ENCODE results near the gene AGT. TPM values are rescaled to one million over a fixed set of nuclear protein-coding genes. Genes with fewer than 3 reads are reported as not detected.
"Not testable (repeated sequence)": the region's sequence is repeated elsewhere in the genome, so short reads cannot be mapped to it uniquely, and the experiment has no call there.

AGT gene
- total RNA-seq, 1 experiment from 2014 or later, result not detected

DNA sequence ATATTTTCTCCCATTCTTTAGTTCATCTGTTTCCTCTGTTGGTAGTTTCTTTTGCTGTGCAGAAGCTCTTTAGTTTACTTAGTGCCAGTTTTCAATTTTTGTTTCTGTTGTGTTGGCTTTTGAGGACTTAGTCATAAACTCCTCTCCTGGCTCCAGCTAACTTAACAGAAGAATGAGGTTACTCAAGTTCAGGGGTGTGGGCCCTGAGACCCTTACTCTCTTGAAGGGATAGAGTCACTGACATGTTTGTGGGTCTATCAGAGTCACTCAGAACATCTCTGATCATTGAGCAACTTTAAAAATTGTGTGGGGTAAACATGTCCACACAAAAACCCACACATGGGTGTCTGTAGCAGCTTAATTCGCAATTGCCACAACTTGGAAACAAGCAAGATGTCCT, 14.2 kb downstream of the AGT start:
- no peak for DNase-seq (ENCODE audit: low read depth)
- in situ Hi-C loops (cut with HindIII; ENCODE audit: low pct_unique_long_range_greater_than_20kb, low sequenced_read_pairs), result no loop called here

- in situ Hi-C loops (cut with HindIII; ENCODE audit: low pct_unique_long_range_greater_than_20kb, low sequenced_read_pairs); DNase-seq (ENCODE audit: low read depth): not testable (repeated sequence)
Observed at GRCh38 chr1:230698964-230699363, 15.0 kb downstream of the AGT start.

GRCh38 chr1:230698130-230698529, 15.8 kb downstream of the AGT start:
- in situ Hi-C loops (cut with HindIII; ENCODE audit: low pct_unique_long_range_greater_than_20kb, low sequenced_read_pairs), result no loop called here
- DNase-seq (ENCODE audit: low read depth), result no peak

DNA sequence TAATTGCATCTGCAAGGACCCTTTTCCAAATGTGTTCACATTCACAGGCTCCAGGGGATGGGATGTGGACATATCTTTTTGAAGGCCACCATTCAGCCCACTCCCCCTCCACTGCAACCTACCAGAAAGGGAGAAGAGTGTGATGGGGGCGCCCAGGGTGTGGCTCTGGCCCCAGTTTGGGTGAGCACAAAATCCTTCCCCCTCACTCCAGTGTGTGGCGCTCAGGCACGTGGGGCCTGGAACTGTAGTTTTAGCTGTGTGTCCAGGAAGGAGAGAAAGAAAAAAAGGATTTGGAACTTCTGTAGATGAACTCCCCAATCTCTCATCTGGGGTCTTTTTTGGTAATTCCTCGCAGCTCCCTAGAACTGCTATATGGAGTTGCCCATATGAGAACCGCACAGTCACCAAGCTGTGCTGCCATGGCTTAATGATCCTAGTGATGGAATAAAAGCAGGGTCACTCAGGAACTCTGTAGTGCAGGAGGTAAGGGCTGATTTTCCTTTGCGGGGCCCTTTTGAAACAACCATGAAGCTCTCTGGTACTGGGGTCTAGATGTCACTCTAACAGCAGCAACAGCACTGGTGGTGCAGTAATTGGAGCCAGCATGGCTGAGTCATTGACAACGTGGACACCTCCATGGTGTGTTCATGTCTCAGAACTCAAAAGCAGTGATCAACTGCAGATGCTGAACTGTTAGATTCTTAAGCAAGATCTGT, 17.0 kb downstream of the AGT start:
- in situ Hi-C loops (cut with HindIII; ENCODE audit: low pct_unique_long_range_greater_than_20kb, low sequenced_read_pairs), result no loop called here
- no peak for DNase-seq (ENCODE audit: low read depth)

DNA sequence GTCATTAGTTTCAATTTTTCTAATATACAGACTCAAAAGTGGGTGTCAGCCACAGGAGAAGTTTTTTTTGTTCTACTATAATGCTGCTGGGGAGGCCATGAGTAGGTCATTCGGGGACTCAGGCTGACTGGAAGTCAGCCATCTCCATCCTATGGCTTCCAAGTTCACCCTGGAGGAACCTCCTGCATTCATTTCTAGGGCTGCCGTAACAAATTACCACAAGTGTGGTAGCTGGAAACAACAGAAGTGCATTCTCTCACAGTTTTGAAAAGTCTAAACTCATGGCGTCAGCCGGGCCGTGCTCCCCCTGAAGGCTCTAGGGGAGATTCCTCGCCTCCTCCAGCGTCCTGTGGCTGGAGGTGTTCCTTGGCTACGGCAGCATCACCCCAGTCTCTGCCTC, 17.7 kb downstream of the AGT start:
- in situ Hi-C loops (cut with HindIII; ENCODE audit: low pct_unique_long_range_greater_than_20kb, low sequenced_read_pairs), result no loop called here
- DNase-seq (ENCODE audit: low read depth), result no peak

- in situ Hi-C loops (cut with HindIII; ENCODE audit: low pct_unique_long_range_greater_than_20kb, low sequenced_read_pairs), result no loop called here
- no peak for DNase-seq (ENCODE audit: low read depth)
Observed at GRCh38 chr1:230694991-230695390, 18.9 kb downstream of the AGT start.

GRCh38 chr1:230694464-230694863, 19.5 kb downstream of the AGT start:
- in situ Hi-C loops (cut with HindIII; ENCODE audit: low pct_unique_long_range_greater_than_20kb, low sequenced_read_pairs), result no loop called here
- DNase-seq (ENCODE audit: low read depth), result no peak

DNA sequence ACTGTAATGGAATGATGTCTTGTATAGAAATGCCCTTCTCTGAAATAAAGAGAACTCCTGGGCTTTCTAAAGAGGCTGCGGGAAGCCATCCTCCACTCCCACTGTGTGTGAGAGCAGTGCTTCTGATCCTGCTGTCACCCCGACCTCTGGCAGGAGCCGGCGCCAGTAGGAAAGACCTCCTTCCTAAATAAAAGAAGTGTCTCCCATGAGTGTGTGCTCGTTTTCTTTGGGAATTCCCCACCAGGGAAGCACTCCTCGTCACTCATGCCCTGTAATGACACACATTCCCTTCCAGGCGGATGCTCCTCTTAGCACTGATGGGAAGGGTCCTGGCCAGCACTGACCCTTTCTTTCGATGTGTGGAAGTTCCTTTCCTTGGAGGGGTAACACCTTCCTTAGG, 20.1 kb downstream of the AGT start:
- in situ Hi-C loops (cut with HindIII; ENCODE audit: low pct_unique_long_range_greater_than_20kb, low sequenced_read_pairs), result no loop called here
- no peak for DNase-seq (ENCODE audit: low read depth)

- no peak for DNase-seq (ENCODE audit: low read depth)
- in situ Hi-C loops (cut with HindIII; ENCODE audit: low pct_unique_long_range_greater_than_20kb, low sequenced_read_pairs), result no loop called here
Observed at GRCh38 chr1:230693221-230693620, 20.7 kb downstream of the AGT start.

- in situ Hi-C loops (cut with HindIII; ENCODE audit: low pct_unique_long_range_greater_than_20kb, low sequenced_read_pairs), result no loop called here
- DNase-seq (ENCODE audit: low read depth), result no peak
Observed at GRCh38 chr1:230691615-230692014, 22.3 kb downstream of the AGT start.

DNA sequence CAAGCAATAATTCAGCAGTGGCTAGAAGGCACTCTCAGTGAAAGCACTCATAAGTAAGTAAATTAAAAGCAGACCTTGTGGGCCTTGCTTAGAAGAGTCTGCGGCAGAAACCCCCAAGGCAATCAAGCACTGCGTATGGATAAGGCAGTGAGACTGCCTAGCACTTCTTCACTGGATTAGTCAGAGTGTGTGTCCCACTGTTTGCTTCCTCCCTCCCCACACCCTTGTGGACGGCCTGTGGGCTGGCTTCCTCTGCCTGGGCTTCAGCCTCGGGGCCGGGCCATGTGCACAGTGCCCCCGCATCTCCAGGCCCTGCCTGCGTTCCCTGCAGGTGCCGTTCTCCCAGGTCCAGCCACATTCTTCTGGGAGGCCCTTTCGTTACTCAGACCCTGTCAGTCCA, 23.8 kb downstream of the AGT start:
- DNase-seq (ENCODE audit: low read depth), result no peak
- in situ Hi-C loops (cut with HindIII; ENCODE audit: low pct_unique_long_range_greater_than_20kb, low sequenced_read_pairs), result no loop called here

- DNase-seq (ENCODE audit: low read depth), result no peak
Observed at GRCh38 chr1:230686747-230687146, 27.2 kb downstream of the AGT start.

GRCh38 chr1:230684998-230685397, 28.9 kb downstream of the AGT start:
- in situ Hi-C loops (cut with HindIII; ENCODE audit: low pct_unique_long_range_greater_than_20kb, low sequenced_read_pairs), result no loop called here
- DNase-seq (ENCODE audit: low read depth), result no peak

More at GRCh38 chr1:230686747-230687146, 27.2 kb downstream of the AGT start:
- in situ Hi-C loops (cut with HindIII; ENCODE audit: low pct_unique_long_range_greater_than_20kb, low sequenced_read_pairs), result no loop called here

DNA sequence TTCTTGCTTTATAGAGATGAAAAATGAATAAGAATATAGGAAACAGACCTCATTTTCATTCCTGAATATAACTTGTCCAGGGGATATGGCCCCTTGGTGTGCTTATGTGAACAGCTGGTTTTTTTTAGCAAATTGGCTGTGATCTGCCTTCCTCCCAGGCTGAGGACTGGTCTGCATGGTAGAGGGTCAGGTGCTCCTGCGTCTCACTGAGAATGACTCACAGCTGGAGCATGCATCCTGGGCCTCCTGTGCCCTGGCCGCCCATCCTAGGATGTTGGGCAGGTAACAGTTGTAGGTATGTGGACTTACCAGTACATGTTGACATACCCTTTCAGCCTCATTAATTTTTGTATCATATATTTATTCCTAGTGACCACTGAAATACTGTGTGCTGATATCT, 29.8 kb downstream of the AGT start:
- DNase-seq (ENCODE audit: low read depth), result no peak
- in situ Hi-C loops (cut with HindIII; ENCODE audit: low pct_unique_long_range_greater_than_20kb, low sequenced_read_pairs), result no loop called here

DNA sequence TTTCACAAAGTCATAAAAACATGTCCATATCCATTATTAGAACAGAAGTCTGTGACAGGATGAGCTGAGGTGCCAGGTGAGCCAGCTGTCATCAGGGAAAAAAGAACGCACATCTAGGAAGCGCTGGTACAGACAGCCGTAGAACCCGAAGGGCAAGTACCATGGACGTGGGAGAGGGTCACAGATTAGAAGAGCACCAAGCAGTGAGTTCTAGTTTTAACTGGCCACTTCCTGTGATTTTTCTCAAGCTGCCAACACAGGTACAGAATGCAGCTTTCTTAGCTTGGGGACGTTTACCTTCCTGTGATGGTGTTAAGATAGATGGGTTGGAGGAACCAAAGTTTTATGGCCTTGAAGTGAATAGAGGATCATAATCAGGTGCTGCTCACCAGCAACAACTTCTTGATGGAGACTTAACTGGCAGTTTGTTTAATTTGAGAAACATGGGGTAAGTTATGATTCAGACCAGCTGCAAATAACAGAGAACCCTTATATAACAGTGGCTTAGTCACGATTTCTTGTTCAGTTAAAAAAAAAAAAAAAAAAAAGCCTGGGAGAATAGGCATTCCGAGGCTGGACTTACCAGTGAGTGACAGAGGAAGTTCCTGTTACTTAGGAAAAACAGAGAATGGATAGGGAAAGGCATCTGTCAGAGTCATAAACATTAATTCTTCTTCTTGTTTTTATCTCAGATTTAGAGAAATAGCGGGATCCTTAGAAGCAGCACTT, 30.9 kb downstream of the AGT start:
- in situ Hi-C loops (cut with HindIII; ENCODE audit: low pct_unique_long_range_greater_than_20kb, low sequenced_read_pairs), result no loop called here
- no peak for DNase-seq (ENCODE audit: low read depth)

- no peak for DNase-seq (ENCODE audit: low read depth)
- in situ Hi-C loops (cut with HindIII; ENCODE audit: low pct_unique_long_range_greater_than_20kb, low sequenced_read_pairs), result no loop called here
Observed at GRCh38 chr1:230682274-230682673, 31.6 kb downstream of the AGT start.

- in situ Hi-C loops (cut with HindIII; ENCODE audit: low pct_unique_long_range_greater_than_20kb, low sequenced_read_pairs), result no loop called here
- peak; percentile 50 for DNase-seq (ENCODE audit: low read depth)
Observed at GRCh38 chr1:230681599-230681998, 32.3 kb downstream of the AGT start.

DNA sequence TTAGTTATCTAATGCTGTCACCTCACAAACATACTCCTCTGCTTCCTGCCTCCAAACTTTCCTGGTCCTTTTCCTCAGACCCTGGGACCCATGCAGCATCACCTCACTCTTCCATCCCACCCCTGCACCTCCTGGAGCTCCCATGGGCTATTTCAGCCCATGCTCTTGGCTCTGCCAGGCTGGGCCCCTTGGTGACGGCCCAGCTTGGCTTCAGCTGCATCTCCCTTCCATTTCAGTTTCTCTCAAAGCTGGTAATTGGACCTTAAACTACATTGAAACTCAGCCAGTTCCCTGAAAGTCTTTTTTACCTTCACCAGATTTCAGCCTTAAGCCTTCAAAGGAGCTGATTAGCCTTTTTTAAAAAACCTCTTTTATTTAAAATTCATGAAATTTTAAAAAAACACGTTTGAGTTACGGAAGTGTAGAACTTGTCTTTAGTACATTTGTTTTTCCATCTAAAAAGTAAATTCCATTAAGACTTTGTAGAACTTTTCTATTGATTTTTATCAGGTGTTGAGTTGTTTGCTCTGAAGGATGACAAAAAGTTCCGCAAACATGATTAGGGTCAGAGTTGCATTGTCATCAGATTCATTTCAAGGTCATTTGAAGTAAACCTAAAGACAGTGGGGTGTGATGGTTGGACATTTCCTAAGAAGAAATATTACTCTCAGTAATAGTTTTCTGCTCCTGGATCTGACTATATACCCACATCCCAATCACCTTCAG, 33.5 kb downstream of the AGT start:
- DNase-seq (ENCODE audit: low read depth), result no peak
- in situ Hi-C loops (cut with HindIII; ENCODE audit: low pct_unique_long_range_greater_than_20kb, low sequenced_read_pairs), result no loop called here

- DNase-seq (ENCODE audit: low read depth), result no peak
- in situ Hi-C loops (cut with HindIII; ENCODE audit: low pct_unique_long_range_greater_than_20kb, low sequenced_read_pairs), result no loop called here
Observed at GRCh38 chr1:230679825-230680224, 34.1 kb downstream of the AGT start.
